ENCODE results near the gene ULK4. TPM values are rescaled to one million over a fixed set of nuclear protein-coding genes. Genes with fewer than 3 reads are reported as not detected.

Gene ULK4
- total RNA-seq, 3 donors from 2014 or later: 7.2 to 10.1 (median 9.5) TPM

DNA sequence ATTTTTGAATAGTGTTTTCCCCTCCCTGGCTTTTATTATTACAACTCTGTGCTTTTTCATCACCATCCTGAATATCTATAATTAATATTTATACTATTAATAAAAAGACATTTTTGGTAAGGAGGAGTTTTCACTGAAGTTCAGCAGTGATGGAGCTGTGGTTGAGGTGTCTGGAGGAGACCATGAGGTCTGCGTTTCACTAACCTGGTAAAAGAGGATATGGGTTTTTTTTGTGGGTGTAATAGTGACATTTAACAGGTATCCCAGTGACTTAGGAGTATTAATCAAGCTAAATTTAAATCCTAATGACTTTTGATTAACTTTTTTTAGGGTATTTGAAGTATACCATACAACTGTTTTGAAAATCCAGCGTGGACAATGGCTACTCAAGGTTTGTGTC lies 738.2 kb downstream of the ULK4 start:
- DNase-seq (no peak), ATAC-seq (no peak)
- no peaks in the 10 kb centered on the region for H3K9me3 ChIP-seq
- TF ChIP-seq CTCF (IDR thresholded peaks at IDR 0.05): no peak
- H3K4me3 ChIP-seq: no peak overlapping the region
- intact Hi-C loops (cut with DNase I, micrococcal nuclease): no loop called here
- H3K4me1 ChIP-seq (ENCODE audit: low read depth): peaks cover 26% of the 10 kb centered on the region
- H3K36me3 ChIP-seq (ENCODE audit: low read depth): peaks cover 7% of the 10 kb centered on the region

DNA sequence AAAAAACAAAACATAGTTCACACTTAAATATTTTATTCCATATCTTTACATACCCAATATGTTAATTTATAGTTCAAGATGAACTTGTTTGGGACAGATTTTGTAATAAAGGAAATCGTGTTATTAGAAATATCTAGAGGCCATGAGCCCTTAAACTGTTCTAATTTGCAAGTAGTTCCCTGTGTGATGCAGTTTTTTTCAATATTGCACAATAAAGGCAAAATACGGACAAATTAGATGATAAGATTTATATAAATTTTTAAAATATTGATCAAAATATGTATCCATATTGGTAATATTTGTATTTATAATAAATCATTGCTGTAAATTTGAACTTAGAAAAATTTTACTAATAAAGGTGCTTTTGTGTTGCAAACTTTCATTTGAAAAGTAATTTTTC lies 738.8 kb downstream of the ULK4 start:
- H3K36me3 ChIP-seq (ENCODE audit: low read depth): peaks cover 7% of the 10 kb centered on the region
- no peaks in the 10 kb centered on the region for H3K9me3 ChIP-seq
- H3K4me3 ChIP-seq: no peak overlapping the region
- peaks cover 26% of the 10 kb centered on the region for H3K4me1 ChIP-seq (ENCODE audit: low read depth)
- no peak for TF ChIP-seq CTCF (IDR thresholded peaks at IDR 0.05)
- intact Hi-C loops (cut with DNase I, micrococcal nuclease): no loop called here
- DNase-seq: no peak
- no peak for ATAC-seq

GRCh38 chr3:41222501-41222900 lies 739.4 kb downstream of the ULK4 start:
- no peaks in the 10 kb centered on the region for H3K9me3 ChIP-seq
- peaks cover 7% of the 10 kb centered on the region for H3K36me3 ChIP-seq (ENCODE audit: low read depth)
- intact Hi-C loops (cut with DNase I, micrococcal nuclease): no loop called here
- DNase-seq (no peak), ATAC-seq (peak; percentile 76)
- no peak overlapping the region for H3K4me3 ChIP-seq
- TF ChIP-seq CTCF (IDR thresholded peaks at IDR 0.05): no peak
- H3K4me1 ChIP-seq (ENCODE audit: low read depth): peaks cover 26% of the 10 kb centered on the region

- Histone ChIP-seq H3K4me1 (ENCODE audit: low read depth) (peaks cover 26% of the 10 kb centered on the region), H3K4me3 (no peak overlapping the region), H3K36me3 (ENCODE audit: low read depth) (peaks cover 7% of the 10 kb centered on the region), H3K9me3 (no peaks in the 10 kb centered on the region)
- DNase-seq (no peak), ATAC-seq (peak; percentile 77)
- intact Hi-C loops (cut with DNase I, micrococcal nuclease): no loop called here
- no peak for TF ChIP-seq CTCF (IDR thresholded peaks at IDR 0.05)
Observed at GRCh38 chr3:41222012-41222411, 739.9 kb downstream of the ULK4 start.

DNA sequence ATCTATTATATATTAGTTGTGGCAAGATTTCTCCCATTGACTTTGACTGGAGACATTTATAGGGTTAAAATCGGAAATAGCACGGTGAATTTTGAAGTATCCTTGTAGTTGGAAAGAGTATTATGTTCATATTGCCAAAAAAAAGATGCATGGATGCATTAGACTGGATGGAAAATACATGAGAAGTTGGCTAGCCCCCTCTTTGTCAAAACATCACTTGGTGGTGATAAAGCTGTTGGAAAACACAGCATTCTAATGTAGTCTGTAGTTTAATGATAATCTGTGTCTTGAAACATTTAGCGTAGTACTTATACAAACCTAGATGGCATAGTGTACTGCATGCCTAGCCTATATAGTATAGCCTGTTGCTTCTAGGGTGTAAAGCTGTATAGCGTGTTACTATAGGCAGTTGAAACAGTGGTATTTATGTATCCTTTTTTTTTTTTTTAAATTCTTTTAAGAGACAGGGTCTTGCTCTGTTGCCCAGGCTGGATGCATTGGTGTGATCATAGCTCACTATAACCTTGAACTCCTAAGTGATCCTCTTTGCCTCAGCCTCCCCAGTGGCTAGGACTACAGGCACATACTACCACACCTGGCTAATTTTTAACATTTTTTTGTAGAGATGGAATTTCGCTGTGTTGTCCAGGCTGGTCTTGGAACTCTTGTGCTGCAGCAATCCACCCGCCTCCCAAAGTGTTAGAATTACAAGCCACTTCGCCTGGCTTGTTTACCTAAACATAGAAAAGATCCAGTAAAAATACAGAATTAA lies 740.8 kb downstream of the ULK4 start:
- intact Hi-C loops (cut with DNase I, micrococcal nuclease): no loop called here
- no peaks in the 10 kb centered on the region for H3K9me3 ChIP-seq
- ATAC-seq: peak; percentile 25
- peaks cover 7% of the 10 kb centered on the region for H3K36me3 ChIP-seq (ENCODE audit: low read depth)
- TF ChIP-seq CTCF (IDR thresholded peaks at IDR 0.05): no peak
- H3K4me3 ChIP-seq: no peak overlapping the region
- H3K4me1 ChIP-seq (ENCODE audit: low read depth): peaks cover 30% of the 10 kb centered on the region
- DNase-seq: no peak
